Neural crest cell (in vitro differentiated cells): ENCODE data around the gene RACGAP1. TPM values are rescaled to one million over a fixed set of nuclear protein-coding genes. Genes with fewer than 3 reads are reported as not detected.

Source experiments
- DNase-seq: peaks from one replicate; pipeline ENCODE4 v3.0.0; 2021; ENCODE audit warnings: low read depth, mixed read lengths, low spot score
- H3K27ac Mint-ChIP-seq: one replicate; pipeline ENCODE4 v1.8.0; 2021; ENCODE audit warnings: mild to moderate bottlenecking, mixed read lengths; ENCODE audit not compliant: unreplicated experiment
- H3K27me3 Mint-ChIP-seq: 2 replicates; pipeline ENCODE4 v1.8.0; 2021; ENCODE audit warnings: low read depth, mild to moderate bottlenecking, mixed read lengths
- H3K36me3 Mint-ChIP-seq: 2 replicates; pipeline ENCODE4 v1.8.0; 2021; ENCODE audit warnings: low read depth, mild to moderate bottlenecking, mixed read lengths
- H3K4me1 Mint-ChIP-seq: 2 replicates; pipeline ENCODE4 v1.8.0; 2021; ENCODE audit warnings: mixed read lengths
- H3K4me3 Mint-ChIP-seq: one replicate; pipeline ENCODE4 v1.8.0; 2021; ENCODE audit warnings: mild to moderate bottlenecking, mixed read lengths
- H3K9me3 Mint-ChIP-seq: 2 replicates; pipeline ENCODE4 v1.8.0; 2021; ENCODE audit warnings: mixed read lengths
- CTCF ChIP-seq: fragments of 200-600 bp; sonication (generic); conservative IDR thresholded peaks from 2 replicates; pipeline ENCODE4 v1.5.0; 2021; ENCODE audit warnings: antibody characterized with exemption, mild to moderate bottlenecking
- total RNA-seq: library from RNA; stranded (reverse); gene quantifications from 2 replicates; pipeline ENCODE4 v1.2.1, GENCODE V29; 2021

Gene RACGAP1
- total RNA-seq, 1 donor from 2014 or later = 104 TPM

- H3K4me3 Mint-ChIP-seq = peak overlapping the region; percentile 51
- DNase-seq = no peak
- H3K36me3 Mint-ChIP-seq = no peaks in the 10 kb centered on the region
- no peaks in the 10 kb centered on the region for H3K9me3 Mint-ChIP-seq
- peaks cover 56% of the 10 kb centered on the region for H3K27me3 Mint-ChIP-seq
- TF ChIP-seq CTCF = no peak
- no peak overlapping the region for H3K27ac Mint-ChIP-seq
- H3K4me1 Mint-ChIP-seq = peaks cover 37% of the 10 kb centered on the region
These were observed 28.3 kb upstream of the RACGAP1 start for GRCh38 chr12:50053583-50053982.

GRCh38 chr12:50052964-50053363 is 27.7 kb upstream of the RACGAP1 start:
- peaks cover 56% of the 10 kb centered on the region for H3K27me3 Mint-ChIP-seq
- H3K36me3 Mint-ChIP-seq = no peaks in the 10 kb centered on the region
- DNase-seq = no peak
- H3K4me1 Mint-ChIP-seq = peaks cover 37% of the 10 kb centered on the region
- peak overlapping the region; percentile 37 for H3K4me3 Mint-ChIP-seq
- no peak overlapping the region for H3K27ac Mint-ChIP-seq
- H3K9me3 Mint-ChIP-seq = no peaks in the 10 kb centered on the region
- no peak for TF ChIP-seq CTCF

- DNase-seq = no peak
- Mint-ChIP-seq H3K27ac (no peak overlapping the region), H3K27me3 (peaks cover 56% of the 10 kb centered on the region), H3K36me3 (no peaks in the 10 kb centered on the region), H3K9me3 (no peaks in the 10 kb centered on the region), H3K4me1 (peaks cover 37% of the 10 kb centered on the region), H3K4me3 (peak overlapping the region; percentile 37)
- TF ChIP-seq CTCF = no peak
These were observed 27.2 kb upstream of the RACGAP1 start for GRCh38 chr12:50052544-50052943.

- DNase-seq = no peak
- no peak overlapping the region for H3K4me3 Mint-ChIP-seq
- no peaks in the 10 kb centered on the region for H3K36me3 Mint-ChIP-seq
- no peaks in the 10 kb centered on the region for H3K9me3 Mint-ChIP-seq
- H3K27me3 Mint-ChIP-seq = peaks cover 50% of the 10 kb centered on the region
- peak overlapping the region; percentile 9 for H3K27ac Mint-ChIP-seq
- peaks cover 27% of the 10 kb centered on the region for H3K4me1 Mint-ChIP-seq
- TF ChIP-seq CTCF = peak; percentile 11
These were observed 26.0 kb upstream of the RACGAP1 start for GRCh38 chr12:50051101-50051806.

- H3K4me3 Mint-ChIP-seq = no peak overlapping the region
- no peak for TF ChIP-seq CTCF
- peaks cover 21% of the 10 kb centered on the region for H3K4me1 Mint-ChIP-seq
- H3K27me3 Mint-ChIP-seq = peaks cover 43% of the 10 kb centered on the region
- no peaks in the 10 kb centered on the region for H3K9me3 Mint-ChIP-seq
- no peak overlapping the region for H3K27ac Mint-ChIP-seq
- no peak for DNase-seq
- H3K36me3 Mint-ChIP-seq = no peaks in the 10 kb centered on the region
These were observed 25.3 kb upstream of the RACGAP1 start for GRCh38 chr12:50050410-50051098.
